Measurements from ENCODE around the gene TREH.

Gene TREH

GRCh38 chr11:118663381-118663780 is 16.1 kb downstream of the TREH start:
- DNase-seq, result no peak

DNA sequence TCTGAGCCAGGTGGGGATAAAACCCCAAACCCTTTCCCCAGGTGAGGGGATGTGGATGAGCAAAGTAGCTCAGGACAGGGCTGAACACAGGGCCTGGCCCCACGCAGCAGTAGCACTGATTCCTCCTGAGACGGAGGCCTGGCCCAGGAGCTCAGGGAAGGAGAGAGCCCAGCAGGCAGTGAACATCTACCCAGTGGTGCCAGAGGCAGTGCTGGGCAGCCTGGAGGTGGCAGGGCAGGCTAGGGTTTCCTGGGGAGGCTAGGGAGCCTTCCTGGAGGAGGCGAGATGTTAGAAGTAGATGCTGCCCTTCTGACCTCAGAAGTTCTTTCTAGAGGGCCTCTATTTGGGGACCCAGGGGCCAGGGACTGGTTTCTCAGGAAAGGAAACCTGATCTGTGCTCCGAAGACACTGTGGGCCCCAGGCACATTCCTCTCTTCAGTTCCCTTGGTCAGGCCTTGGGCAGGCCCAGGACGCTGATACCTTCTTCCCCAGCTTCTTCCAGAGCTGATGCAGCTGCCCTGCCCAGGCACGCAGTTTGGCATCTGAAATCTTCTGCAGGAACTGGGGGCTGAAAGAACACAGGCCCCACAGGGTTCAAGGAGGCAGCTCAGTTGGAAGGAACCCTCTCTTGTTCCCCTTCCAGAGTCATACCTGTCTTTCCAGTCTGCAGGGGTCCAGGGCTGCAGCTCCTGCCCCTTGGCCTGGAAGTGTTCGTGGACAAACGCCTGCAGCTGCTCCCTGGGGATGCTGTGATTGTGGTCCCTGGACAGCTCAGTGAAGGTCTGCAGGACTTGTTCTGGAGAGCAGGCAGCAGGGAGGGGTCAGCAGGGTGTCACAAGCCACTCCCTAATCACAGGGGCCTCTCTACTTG is 16.8 kb downstream of the TREH start:
- DNase-seq, result no peak

- no peak for DNase-seq
Measured at GRCh38 chr11:118661425-118662301, 17.8 kb downstream of the TREH start.

GRCh38 chr11:118660681-118661424 is 18.6 kb downstream of the TREH start:
- DNase-seq, result no peak

- no peak for DNase-seq
Measured at GRCh38 chr11:118659953-118660680, 19.3 kb downstream of the TREH start.

- DNase-seq, result peak; percentile 91
Measured at GRCh38 chr11:118659314-118659952, 20.0 kb downstream of the TREH start.

DNA sequence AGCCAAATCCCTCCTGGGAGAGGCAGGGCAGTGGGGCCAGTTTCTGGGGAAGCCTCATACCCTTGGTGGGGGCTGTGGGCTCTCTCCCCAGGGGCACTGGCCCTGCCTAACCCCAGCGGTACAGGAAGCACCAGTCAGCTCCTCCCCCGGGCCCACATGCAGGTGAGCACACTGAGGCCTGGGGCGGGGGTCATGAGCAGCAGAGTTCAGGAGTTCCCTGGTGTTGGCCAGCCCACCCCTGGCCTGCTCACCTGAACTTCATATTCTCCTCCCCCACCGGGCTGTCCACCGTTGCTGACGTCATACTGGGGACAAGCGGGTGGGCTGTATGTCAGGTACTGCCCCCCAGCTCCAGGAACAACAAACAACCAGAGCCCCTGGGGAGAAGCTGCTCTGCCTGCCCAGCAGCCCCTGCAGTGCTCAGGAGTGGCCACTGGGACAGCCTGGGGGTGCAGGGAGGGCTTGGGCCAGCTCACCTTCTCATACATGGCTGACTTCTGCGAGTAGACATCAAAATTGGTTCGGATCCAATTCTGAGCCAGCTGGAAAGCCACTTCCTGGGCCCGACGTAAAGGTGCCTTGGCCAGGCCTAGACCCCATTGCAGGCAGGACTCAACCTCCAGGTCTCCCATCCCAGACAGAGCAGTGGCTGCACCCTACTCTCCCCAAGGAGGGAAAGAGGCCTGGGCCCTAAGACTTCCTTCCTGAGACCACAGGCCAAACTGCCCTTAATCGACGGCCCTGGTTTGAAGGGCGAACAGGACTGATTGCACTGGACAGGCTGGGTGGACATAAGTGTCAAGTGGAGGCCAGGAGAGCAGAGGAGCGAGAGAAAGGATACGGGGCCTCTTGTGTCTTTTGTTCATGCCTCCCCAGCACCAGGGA is 20.8 kb downstream of the TREH start:
- no peak for DNase-seq

DNA sequence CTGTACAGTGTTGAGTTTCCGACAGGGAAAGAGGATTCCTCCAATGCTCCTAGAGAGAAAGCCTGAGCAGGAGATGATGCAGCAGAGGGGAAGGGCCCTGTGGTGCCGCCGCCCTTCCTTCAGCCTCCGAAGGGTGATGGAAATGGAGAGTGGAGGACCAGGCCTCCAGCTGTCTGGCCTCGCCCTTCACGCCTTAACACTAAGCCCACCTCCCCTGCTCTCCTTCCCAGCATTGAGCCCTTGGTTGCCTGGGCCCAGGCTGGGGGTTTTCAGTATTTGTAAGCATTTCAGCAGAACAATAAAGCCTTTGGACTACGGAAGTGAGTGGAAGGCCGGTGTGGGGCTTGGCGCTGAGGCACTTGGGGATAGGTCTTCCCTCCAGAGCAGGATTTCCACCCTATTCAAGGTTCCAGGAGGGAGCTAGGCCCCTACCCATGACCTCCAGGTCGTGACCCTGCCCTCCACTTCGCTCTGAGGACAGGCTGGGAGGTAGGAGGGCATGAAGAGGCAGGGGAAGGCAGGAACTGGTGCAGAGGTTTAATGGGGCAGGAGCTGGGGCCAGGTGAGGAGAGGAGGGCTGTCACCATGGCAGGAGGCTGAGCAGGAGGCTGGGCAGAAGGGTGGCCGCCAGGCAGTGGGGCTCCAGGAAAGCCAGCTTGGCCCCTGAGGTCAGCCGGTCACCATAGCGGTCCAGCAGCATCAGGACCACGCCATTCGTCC is 21.6 kb downstream of the TREH start:
- no peak for DNase-seq

DNA sequence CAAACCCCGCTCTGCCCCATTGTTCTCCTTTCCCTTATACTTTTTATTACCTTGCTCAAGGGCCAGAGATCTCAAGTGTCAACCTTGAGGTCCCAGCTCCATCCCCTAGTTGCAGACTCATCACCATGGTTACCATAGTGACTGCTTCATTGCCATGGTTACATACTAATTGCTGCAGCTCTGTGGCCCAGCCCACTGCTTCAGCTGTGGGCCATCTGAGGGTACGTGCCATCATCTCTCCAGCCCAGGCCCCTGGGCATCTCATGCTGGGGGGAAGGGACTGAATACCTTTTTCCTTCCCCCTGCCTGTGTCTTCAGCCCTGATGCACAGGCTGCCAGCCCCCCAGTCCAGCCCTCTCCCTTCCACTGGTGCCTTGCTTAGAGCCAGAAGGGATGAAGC is 22.2 kb downstream of the TREH start:
- DNase-seq, result no peak

DNA sequence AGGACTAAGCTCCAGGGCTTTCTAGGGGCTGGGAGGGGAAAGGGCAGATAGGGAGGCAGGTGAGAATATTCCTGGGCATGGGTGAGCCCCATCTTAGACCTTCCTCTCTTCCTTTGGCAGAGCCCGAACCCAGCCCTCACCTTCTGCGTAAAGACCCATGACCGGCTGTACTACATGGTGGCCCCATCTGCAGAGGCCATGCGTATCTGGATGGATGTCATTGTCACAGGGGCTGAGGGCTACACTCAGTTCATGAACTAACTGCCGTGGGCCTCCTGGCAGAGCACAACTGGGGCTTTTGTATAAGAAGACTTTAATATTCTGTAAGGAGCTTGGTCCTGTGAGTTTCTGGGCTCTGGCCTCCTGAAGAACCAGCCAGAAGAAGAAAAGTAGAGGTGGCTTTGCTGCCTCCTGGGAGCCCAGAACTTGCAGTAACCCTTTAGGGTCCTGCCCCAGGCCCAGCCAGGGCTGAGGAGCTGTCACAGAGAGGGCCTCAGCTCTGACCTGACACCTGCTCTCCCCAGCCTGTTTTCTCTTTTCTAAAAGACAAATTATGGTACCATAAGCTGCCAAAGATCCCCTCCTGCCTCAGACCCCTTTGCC is 22.8 kb downstream of the TREH start:
- no peak for DNase-seq

DNA sequence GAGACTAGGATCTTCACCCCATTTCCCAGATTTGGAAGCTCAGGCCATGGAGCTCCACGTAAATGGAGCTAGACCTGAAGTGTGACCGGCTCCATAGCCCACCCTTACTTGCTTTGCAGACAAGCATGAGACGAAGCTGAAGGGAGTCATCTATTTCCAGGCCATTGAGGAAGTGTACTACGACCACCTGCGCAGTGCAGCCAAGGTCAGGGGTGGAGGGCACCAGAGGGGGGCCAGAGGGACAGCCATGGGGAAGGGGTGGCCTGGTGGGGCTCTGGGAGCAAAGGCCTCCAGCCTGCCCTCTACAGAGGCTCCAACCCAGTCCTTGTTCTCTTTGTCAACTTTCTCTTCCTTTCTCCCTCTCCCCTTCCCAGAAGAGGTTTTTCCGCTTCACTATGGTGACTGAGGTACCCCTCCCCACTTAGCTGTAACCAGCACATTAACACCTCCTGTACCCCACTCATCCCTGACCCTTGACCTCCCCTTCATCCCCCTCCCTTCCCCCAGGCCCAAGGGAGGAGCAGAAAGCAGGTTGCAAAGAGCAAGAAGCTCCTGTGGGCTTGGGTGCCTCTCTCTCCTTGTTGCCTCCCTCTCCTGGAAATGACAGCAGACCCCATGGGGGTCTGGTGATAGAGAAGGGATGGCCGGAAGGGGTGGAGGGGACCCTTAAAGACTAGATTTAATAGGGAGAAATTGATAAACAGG is 23.8 kb downstream of the TREH start:
- no peak for DNase-seq

GRCh38 chr11:118653684-118654390 is 25.6 kb downstream of the TREH start:
- DNase-seq, result no peak

DNA sequence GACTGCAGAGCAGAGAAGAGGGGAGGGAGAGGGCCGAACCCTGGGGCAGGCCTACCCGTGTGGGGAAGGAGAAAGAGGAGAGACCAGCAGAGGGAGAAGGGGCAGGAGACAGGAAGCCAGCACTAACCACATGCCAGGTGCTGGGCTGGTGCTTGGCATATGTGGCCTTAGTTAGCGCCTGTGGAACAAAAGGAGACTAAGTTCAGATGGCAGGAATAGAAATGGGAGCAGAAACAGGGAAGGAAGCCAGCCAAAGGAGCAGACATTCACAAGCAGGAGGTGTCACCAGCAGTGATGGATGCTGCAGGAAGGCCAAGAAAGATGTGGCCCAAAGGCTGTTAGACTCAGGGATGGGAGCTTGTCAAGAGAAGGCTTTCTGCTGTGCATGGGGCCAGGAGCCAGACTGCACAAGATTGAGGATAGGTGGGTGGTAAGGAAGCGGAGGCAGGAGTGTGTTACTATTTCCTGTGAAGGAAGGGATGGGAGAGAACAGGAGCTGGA is 26.7 kb downstream of the TREH start:
- no peak for DNase-seq

DNA sequence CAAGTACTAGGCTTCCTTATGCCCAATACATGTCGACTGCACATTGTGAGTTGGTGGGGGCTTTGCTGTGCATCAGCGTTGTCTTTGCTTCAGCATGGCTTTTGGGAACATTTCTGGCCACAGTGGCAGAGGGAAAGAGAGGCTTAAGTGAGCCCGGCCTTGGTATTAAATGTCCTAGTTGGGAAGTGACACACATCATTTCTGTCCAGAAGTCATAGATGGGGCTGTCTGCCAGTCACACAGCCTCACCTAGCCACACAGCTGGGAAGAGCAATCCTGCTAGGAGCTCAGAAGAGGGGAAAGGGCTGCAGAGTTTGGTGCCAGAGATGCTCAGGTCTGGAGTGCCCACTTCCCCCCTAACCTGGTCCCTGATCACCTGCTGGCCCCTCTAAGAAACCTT is 27.6 kb downstream of the TREH start:
- no peak for DNase-seq

DNA sequence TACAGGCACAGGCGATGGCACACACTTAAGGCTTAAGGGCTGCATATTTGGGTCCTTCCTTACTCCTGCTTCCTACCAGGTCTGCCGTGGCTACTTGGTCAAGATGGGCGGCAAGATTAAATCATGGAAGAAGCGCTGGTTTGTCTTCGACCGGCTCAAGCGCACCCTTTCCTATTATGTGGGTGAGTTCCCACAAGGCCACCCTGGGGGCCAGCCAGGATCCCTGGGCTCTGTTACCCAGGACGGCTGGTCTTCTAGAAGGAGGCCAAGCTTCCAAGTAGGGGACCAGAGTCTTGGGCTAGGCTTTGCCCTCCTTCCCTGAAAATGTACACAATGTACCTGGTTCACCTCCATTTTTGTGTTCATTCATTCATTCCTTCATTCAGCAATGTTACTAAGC is 29.1 kb downstream of the TREH start:
- no peak for DNase-seq

DNA sequence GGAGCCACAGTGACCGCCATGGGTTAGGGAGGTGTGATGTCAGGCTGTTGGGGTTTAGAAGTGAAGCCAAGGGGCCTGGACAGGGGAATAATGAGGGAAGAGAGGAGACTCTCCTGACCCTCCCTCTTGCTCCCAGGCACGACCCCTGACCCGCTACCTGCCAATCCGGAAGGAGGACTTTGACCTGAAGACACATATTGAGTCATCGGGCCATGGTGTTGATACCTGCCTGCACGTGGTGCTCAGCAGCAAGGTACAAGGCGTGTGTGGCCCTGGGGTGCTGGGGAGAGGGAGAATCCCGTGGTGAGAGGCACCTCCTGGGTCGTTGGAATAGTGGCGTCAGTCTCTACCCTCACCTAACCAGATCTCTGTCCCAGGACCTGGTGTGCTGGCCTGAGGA is 29.5 kb downstream of the TREH start:
- no peak for DNase-seq

DNA sequence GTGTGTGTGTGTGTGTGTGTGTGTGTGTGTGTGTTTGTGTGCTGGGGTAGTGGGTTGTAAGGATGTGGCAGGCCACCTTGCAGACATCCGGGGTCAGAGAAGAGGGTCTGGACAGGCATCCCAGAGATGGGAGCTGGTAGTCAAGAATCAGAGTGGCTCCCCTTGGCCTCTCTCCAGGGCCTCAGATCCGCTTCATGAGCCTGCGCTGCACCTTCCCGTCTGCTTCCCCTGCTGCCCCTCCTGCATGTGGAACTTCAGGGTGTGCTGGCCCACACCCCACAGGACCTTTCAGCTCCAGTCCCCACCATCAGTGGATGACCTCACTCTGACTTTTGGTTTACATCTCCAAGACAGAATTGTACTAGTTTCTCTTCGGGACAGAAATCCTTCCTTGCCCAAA is 31.2 kb downstream of the TREH start:
- DNase-seq, result no peak

DNA sequence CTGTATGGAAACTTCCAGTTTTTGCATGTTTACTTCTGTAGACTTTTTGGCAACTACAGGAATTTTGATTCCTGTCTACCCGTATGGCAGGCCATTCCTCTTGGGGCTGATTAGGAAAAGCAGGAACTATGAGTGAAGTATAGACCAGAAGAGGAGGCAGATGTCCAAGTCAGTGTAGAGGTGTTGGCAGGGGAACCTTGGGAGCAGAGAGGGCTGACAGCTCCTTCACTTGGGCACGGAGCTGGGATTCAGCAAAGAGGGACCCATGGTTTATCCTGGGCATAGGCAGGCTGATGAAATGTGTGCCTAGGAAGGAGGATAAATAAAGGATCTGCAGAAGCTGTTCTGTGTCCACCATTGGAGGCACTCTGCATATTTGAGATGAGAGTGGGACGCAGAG is 33.1 kb downstream of the TREH start:
- DNase-seq, result no peak

Data from stimulated activated CD4-positive, alpha-beta T cell treated with anti-CD3 and anti-CD28 coated beads, Interleukin-4, amount 100 ng/mL, for 24 hours (primary cell).